ENCODE results near the gene CD247. TPM values are rescaled to one million over a fixed set of nuclear protein-coding genes. Genes with fewer than 3 reads are reported as not detected.

The CD247 gene
- total and polyA plus RNA-seq, 3 donors from 2014 or later = 0.47 to 2.5 (median 1.1) TPM

DNA sequence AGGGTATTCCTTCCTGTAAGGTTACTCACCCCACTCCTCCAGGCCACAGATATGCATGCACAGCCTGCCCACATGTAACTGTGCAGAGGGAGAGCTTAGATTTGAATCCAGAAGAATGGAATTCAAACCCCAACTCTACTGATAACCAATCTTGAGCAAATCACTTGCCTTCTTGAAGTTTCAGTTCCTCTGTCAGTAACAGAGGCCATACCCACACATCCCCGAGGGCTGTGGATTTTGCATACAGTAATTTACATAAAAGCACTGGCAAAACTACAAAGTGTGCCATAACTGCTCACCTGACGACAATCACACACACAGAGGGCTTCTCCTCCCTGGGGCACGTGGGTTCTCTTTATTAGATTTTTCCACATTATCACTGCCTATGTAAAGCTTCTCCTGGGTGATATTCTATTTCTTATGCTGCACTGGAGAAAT is 18.6 kb downstream of the CD247 start:
- no peak overlapping the region for H3K27ac ChIP-seq
- no peaks in the 10 kb centered on the region for H3K9me3 ChIP-seq
- DNase-seq = no peak
- TF ChIP-seq, protein P1, sequence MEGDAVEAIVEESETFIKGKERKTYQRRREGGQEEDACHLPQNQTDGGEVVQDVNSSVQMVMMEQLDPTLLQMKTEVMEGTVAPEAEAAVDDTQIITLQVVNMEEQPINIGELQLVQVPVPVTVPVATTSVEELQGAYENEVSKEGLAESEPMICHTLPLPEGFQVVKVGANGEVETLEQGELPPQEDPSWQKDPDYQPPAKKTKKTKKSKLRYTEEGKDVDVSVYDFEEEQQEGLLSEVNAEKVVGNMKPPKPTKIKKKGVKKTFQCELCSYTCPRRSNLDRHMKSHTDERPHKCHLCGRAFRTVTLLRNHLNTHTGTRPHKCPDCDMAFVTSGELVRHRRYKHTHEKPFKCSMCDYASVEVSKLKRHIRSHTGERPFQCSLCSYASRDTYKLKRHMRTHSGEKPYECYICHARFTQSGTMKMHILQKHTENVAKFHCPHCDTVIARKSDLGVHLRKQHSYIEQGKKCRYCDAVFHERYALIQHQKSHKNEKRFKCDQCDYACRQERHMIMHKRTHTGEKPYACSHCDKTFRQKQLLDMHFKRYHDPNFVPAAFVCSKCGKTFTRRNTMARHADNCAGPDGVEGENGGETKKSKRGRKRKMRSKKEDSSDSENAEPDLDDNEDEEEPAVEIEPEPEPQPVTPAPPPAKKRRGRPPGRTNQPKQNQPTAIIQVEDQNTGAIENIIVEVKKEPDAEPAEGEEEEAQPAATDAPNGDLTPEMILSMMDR (IDR thresholded peaks at IDR 0.05) = no peak
- TF ChIP-seq POLR2A (IDR thresholded peaks at IDR 0.05) = no peak
- 80 to 94% methylated on average over 3 of the region's 3 CpGs for WGBS, 2 donors
- intact Hi-C loops (cut with DNase I; ENCODE audit: low total_unique reads) = no loop called here
- H3K36me3 ChIP-seq (ENCODE audit: low read depth, missing control alignments) = no peaks in the 10 kb centered on the region
- H3K27me3 ChIP-seq = no peaks in the 10 kb centered on the region
- no peaks in the 10 kb centered on the region for H3K4me1 ChIP-seq
- no peak overlapping the region for H3K4me3 ChIP-seq

- no peaks in the 10 kb centered on the region for H3K9me3 ChIP-seq
- no peak overlapping the region for H3K4me3 ChIP-seq
- no peak for DNase-seq
- WGBS, 2 donors = 76 to 83% methylated on average over 4 of the region's 4 CpGs
- TF ChIP-seq POLR2A (IDR thresholded peaks at IDR 0.05) = no peak
- TF ChIP-seq, protein P1 (IDR thresholded peaks at IDR 0.05) = no peak
- intact Hi-C loops (cut with DNase I; ENCODE audit: low total_unique reads) = no loop called here
- no peak overlapping the region for H3K27ac ChIP-seq
- H3K4me1 ChIP-seq = no peaks in the 10 kb centered on the region
- H3K27me3 ChIP-seq = no peaks in the 10 kb centered on the region
- no peaks in the 10 kb centered on the region for H3K36me3 ChIP-seq (ENCODE audit: low read depth, missing control alignments)
These were observed 19.2 kb downstream of the CD247 start for GRCh38 chr1:167499106-167499505.

DNA sequence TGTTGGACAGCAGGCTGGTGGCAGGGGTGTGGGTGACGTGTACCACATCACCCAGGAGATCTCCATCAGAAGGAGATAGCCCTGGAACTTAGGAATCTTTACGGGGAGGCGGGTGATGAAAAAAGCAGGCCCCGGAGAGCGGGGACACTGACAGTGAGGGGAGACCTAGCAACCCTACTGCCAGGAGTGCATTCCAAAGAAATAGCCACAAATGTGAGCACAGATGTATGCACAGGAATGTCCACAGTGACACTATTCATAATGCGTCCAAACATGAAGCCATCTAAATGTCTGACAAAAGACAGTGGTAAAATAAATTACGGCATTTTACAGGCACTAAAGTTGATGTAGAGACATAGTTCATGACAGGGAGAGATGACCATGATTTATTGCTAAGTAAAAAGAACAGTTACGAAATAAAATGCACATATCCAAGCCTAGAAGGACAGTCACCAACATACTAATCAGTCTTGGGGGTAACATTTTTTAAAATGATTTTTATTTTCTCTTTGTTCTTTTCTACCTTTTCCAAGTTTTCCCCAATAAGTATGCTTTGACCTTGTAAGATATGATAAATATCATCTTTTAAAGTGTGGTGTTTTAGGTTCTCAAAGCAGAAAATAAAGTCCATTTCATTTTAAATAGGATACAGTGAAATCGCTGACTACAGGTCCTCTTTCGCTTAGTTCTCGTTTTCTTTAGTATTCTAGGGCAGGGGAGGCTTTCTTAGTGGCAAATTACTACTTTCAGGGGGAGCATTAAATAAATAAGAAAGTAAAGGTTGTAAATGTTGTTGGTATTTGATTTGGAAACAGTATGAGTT is 21.3 kb downstream of the CD247 start:
- no peak for TF ChIP-seq POLR2A (IDR thresholded peaks at IDR 0.05)
- TF ChIP-seq, protein P1 (IDR thresholded peaks at IDR 0.05) = no peak
- H3K4me1 ChIP-seq = no peaks in the 10 kb centered on the region
- no peak overlapping the region for H3K27ac ChIP-seq
- no peaks in the 10 kb centered on the region for H3K36me3 ChIP-seq (ENCODE audit: low read depth, missing control alignments)
- 88 to 93% methylated on average over 11 of the region's 11 CpGs for WGBS, 2 donors
- no peaks in the 10 kb centered on the region for H3K9me3 ChIP-seq
- H3K27me3 ChIP-seq = no peaks in the 10 kb centered on the region
- intact Hi-C loops (cut with DNase I; ENCODE audit: low total_unique reads) = no loop called here
- no peak for DNase-seq
- no peak overlapping the region for H3K4me3 ChIP-seq

DNA sequence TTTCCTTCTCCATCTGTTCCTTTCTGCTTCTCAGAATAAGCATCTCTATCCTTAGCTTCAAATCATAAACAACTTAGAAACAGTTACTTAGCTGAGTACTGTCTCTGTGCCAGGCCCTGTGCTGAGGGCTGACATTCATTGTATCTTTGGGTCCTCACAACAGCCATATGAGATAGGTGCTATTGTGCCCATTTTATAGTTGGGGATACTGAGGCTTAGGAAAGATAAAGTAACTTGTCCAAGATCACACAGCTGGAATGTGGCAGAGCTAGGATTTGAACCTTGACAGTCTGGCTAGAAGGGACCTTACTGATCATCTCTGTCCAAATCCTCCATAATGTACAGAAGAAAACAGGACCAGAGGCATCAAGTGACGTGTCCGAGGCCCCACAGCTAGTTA is 25.0 kb downstream of the CD247 start:
- intact Hi-C loops (cut with DNase I; ENCODE audit: low total_unique reads) = no loop called here
- 97 to 100% methylated on average over 2 of the region's 2 CpGs for WGBS, 2 donors
- no peaks in the 10 kb centered on the region for H3K36me3 ChIP-seq (ENCODE audit: low read depth, missing control alignments)
- DNase-seq = no peak
- no peaks in the 10 kb centered on the region for H3K27me3 ChIP-seq
- H3K9me3 ChIP-seq = no peaks in the 10 kb centered on the region
- TF ChIP-seq POLR2A (IDR thresholded peaks at IDR 0.05) = no peak
- TF ChIP-seq, protein P1 (IDR thresholded peaks at IDR 0.05) = no peak
- no peak overlapping the region for H3K4me3 ChIP-seq
- H3K4me1 ChIP-seq = no peaks in the 10 kb centered on the region
- H3K27ac ChIP-seq = no peak overlapping the region

DNA sequence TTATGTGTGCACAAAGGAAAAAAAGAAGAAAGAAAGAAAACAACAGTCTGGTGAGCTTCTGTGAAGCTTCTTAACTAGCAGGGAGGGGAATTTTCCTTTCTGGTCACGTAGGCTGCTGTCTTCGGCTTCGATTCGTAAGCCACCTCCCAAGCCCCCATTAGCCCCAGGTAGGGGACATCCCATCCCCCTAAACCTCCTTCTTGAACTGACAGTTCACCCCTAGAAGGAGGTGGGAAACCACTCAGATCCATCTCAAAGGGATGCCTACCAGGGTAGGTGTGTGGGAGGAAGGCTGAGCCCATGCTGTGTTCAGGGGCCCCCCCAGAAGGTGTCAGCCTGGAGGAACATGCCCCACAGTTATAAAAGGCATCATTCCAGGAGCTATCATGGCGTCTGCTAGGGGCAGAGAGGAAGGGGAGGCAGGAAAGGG is 25.8 kb downstream of the CD247 start:
- Histone ChIP-seq H3K9me3 (no peaks in the 10 kb centered on the region), H3K27ac (no peak overlapping the region), H3K36me3 (ENCODE audit: low read depth, missing control alignments) (no peaks in the 10 kb centered on the region), H3K4me3 (no peak overlapping the region), H3K27me3 (no peaks in the 10 kb centered on the region), H3K4me1 (no peaks in the 10 kb centered on the region)
- DNase-seq = no peak
- TF ChIP-seq, protein P1 (IDR thresholded peaks at IDR 0.05) = no peak
- TF ChIP-seq POLR2A (IDR thresholded peaks at IDR 0.05) = no peak
- 79 to 85% methylated on average over 5 of the region's 5 CpGs for WGBS, 2 donors
- intact Hi-C loops (cut with DNase I; ENCODE audit: low total_unique reads) = no loop called here

All from testis (tissue), 3 donors.